NT2/D1 (cell line): ENCODE results near the gene CLIC5.

Source experiments
- SUZ12 ChIP-seq: IDR thresholded peaks from 2 replicates; pipeline ENCODE4 v1.6.1; 2011; ENCODE audit not compliant: insufficient read length, insufficient read depth; ENCODE audit errors: extremely low read depth
- YY1 ChIP-seq: IDR thresholded peaks from 2 replicates; pipeline ENCODE4 v1.6.1; 2011; ENCODE audit not compliant: insufficient read length, insufficient read depth

GRCh38 chr6:45955597-45955996, 60.1 kb downstream of the CLIC5 start:
- TF ChIP-seq YY1 (no peak), SUZ12 (no peak)
